ENCODE measurements around the gene RAB11FIP4.

GRCh38 chr17:31401456-31402254 lies 10.2 kb downstream of the RAB11FIP4 start:
- TF ChIP-seq REST (IDR thresholded peaks at IDR 0.05; ENCODE audit: insufficient replicate concordance, low read depth): no peak
- TF ChIP-seq CTCF (IDR thresholded peaks at IDR 0.05; ENCODE audit: insufficient read depth, low read length): no peak
- no peak for TF ChIP-seq POLR2AphosphoS5 (IDR thresholded peaks at IDR 0.05; ENCODE audit: low read depth)
- TF ChIP-seq SPI1 (IDR thresholded peaks at IDR 0.05; ENCODE audit: borderline replicate concordance, low read depth): no peak
